LNCAP (cell line): Measurements from ENCODE around the gene TWSG1.

Source experiments
- TF ChIP-seq, protein P1 (sequence below): fragments of 450-650 bp; IDR thresholded peaks from 2 replicates; pipeline ENCODE4 v1.5.1; 2017; ENCODE audit warnings: mild to moderate bottlenecking

Gene TWSG1

DNA sequence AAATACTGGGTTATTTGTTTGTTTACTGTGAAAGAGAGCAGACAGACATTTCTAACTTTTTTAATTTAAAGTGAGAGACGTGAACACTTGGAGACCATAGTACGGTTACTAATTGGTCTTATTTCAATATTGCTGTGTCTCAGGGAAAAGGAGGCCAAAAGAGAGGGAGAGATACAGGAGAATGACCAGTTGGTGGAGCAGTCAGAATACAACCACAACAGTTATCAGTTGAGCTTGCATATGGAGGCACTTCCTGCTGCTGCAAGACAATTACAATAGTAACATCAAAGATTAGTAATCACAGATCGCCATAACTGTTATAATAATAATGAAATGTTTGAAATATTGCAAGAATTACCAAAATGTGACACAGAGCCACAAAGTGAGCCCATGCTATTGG, 58.2 kb downstream of the TWSG1 start:
- TF ChIP-seq, protein P1, sequence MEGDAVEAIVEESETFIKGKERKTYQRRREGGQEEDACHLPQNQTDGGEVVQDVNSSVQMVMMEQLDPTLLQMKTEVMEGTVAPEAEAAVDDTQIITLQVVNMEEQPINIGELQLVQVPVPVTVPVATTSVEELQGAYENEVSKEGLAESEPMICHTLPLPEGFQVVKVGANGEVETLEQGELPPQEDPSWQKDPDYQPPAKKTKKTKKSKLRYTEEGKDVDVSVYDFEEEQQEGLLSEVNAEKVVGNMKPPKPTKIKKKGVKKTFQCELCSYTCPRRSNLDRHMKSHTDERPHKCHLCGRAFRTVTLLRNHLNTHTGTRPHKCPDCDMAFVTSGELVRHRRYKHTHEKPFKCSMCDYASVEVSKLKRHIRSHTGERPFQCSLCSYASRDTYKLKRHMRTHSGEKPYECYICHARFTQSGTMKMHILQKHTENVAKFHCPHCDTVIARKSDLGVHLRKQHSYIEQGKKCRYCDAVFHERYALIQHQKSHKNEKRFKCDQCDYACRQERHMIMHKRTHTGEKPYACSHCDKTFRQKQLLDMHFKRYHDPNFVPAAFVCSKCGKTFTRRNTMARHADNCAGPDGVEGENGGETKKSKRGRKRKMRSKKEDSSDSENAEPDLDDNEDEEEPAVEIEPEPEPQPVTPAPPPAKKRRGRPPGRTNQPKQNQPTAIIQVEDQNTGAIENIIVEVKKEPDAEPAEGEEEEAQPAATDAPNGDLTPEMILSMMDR: no peak

DNA sequence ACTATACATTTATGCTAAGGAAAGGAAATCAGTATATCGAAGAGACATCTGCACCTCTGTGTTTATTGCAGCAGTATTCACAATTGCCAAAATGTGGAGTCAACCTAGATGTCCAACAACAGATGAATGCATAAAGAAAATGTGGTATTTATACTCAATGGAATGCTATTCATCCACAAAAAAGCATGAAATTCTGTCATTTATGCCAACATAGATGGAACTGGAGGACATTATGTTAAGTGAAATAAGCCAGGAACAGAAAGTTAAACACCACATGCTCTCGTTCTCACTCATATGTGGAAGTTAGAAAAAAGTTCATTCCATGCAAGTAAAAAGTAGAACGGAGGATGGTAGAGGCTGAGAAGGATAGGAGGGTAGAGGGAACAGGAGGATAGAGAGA, 59.5 kb downstream of the TWSG1 start:
- TF ChIP-seq, protein P1: no peak

GRCh38 chr18:9400197-9400596, 65.6 kb downstream of the TWSG1 start:
- TF ChIP-seq, protein P1: no peak

GRCh38 chr18:9401176-9401575, 66.6 kb downstream of the TWSG1 start:
- TF ChIP-seq, protein P1: no peak

DNA sequence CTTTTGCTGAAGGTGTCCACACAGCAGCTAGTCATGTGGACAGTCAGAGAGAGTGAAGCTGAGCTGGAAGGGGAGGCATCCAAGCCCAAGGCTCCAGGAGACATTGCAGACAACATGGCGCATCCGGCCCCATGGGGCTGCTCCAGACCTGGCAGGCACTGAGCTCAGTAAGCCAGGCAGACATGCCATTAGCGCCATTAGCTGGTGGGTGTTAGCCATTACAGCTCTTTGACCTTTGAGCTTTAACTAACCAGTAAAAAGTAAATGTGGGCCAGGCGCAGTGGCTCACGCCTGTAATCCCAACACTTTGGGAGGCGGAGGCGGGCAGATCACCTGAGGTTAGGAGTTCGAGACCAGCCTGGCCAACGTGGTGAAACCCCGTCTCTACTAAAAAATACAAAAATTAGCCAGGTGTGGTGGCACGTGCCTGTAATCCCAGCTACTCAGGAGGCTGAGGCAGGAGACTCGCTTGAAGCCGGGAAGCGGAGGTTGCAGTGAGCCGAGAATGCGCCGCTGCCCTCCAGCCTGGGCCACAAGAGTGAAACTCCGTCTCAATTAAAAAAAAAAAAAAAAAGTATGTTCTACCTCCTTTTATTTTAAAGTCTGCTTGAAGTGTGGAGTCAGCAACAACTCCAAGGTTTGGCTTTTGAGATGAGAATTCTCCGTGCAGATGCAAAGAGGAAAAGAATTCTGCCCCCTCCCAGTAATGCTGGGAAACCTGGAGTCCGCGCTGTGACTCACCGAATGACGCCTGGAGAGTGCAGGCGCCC, 69.4 kb downstream of the TWSG1 start:
- TF ChIP-seq, protein P1: no peak

- TF ChIP-seq, protein P1: no peak
Observed at GRCh38 chr18:9404565-9405060, 70.0 kb downstream of the TWSG1 start.

DNA sequence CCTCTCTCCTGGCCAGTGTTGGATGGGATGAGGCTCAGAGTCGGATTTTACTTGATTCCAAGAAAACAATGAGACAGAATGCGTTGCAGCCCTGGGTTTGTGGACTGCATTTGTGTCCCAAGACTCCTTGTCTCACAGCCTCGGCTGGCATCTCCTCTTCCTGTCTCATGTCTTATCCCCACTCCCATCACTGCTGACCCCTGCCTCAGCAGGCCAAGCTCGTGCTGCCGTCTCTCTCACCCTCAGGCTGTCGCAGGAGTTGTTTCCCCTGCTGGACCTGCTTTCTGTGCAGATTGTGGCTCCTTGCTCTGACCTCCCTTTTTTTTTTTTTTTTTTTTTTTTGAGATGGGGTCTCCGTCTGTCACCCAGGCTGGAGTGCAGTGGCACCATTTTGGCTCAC, 70.6 kb downstream of the TWSG1 start:
- TF ChIP-seq, protein P1: no peak
